ENCODE measurements around the gene RBM8A.

Gene RBM8A

GRCh38 chr1:145956361-145956760, 29.1 kb upstream of the RBM8A start:
- no peaks in the 10 kb centered on the region for H3K9me3 ChIP-seq (ENCODE audit: control insufficient read depth, insufficient read depth, low read depth, low read length)
- no peaks in the 10 kb centered on the region for H3K36me3 ChIP-seq (ENCODE audit: control insufficient read depth, insufficient read depth, low read length)
- no peak overlapping the region for H3K9ac ChIP-seq (ENCODE audit: low read length)
- peaks cover 10% of the 10 kb centered on the region; the same call in 1 of the 2 replicates for H3K4me1 ChIP-seq (ENCODE audit: control insufficient read depth, insufficient read depth, low read length)
- peak overlapping the region; percentile 66; the same call in 1 of the 2 replicates for H3K4me3 ChIP-seq (ENCODE audit: low read depth, low read length)
- H3K27ac ChIP-seq (ENCODE audit: low read depth, low read length) = no peak overlapping the region
- peaks cover 57% of the 10 kb centered on the region for H3K27me3 ChIP-seq (ENCODE audit: control insufficient read depth, insufficient read depth, low read length)

GRCh38 chr1:145955436-145955835, 28.2 kb upstream of the RBM8A start:
- Histone ChIP-seq H3K4me3 (ENCODE audit: low read depth, low read length) (no peak overlapping the region), H3K9me3 (ENCODE audit: control insufficient read depth, insufficient read depth, low read depth, low read length) (no peaks in the 10 kb centered on the region), H3K36me3 (ENCODE audit: control insufficient read depth, insufficient read depth, low read length) (no peaks in the 10 kb centered on the region), H3K27me3 (ENCODE audit: control insufficient read depth, insufficient read depth, low read length) (peaks cover 48% of the 10 kb centered on the region), H3K27ac (ENCODE audit: low read depth, low read length) (no peak overlapping the region), H3K4me1 (ENCODE audit: control insufficient read depth, insufficient read depth, low read length) (peaks cover 13% of the 10 kb centered on the region; the same call in 1 of the 2 replicates), H3K9ac (ENCODE audit: low read length) (no peak overlapping the region)

GRCh38 chr1:145953861-145954260, 26.6 kb upstream of the RBM8A start:
- Histone ChIP-seq H3K4me1 (ENCODE audit: control insufficient read depth, insufficient read depth, low read length) (peaks cover 7% of the 10 kb centered on the region; the same call in 1 of the 2 replicates), H3K27me3 (ENCODE audit: control insufficient read depth, insufficient read depth, low read length) (peaks cover 34% of the 10 kb centered on the region), H3K36me3 (ENCODE audit: control insufficient read depth, insufficient read depth, low read length) (no peaks in the 10 kb centered on the region), H3K27ac (ENCODE audit: low read depth, low read length) (no peak overlapping the region), H3K4me3 (ENCODE audit: low read depth, low read length) (no peak overlapping the region), H3K9ac (ENCODE audit: low read length) (no peak overlapping the region), H3K9me3 (ENCODE audit: control insufficient read depth, insufficient read depth, low read depth, low read length) (no peaks in the 10 kb centered on the region)

- Histone ChIP-seq H3K4me1 (ENCODE audit: control insufficient read depth, insufficient read depth, low read length) (peaks cover 8% of the 10 kb centered on the region), H3K36me3 (ENCODE audit: control insufficient read depth, insufficient read depth, low read length) (no peaks in the 10 kb centered on the region), H3K9me3 (ENCODE audit: control insufficient read depth, insufficient read depth, low read depth, low read length) (no peaks in the 10 kb centered on the region), H3K27ac (ENCODE audit: low read depth, low read length) (no peak overlapping the region), H3K9ac (ENCODE audit: low read length) (no peak overlapping the region), H3K4me3 (ENCODE audit: low read depth, low read length) (no peak overlapping the region), H3K27me3 (ENCODE audit: control insufficient read depth, insufficient read depth, low read length) (peaks cover 26% of the 10 kb centered on the region)
Observed at GRCh38 chr1:145952903-145953302, 25.6 kb upstream of the RBM8A start.

GRCh38 chr1:145951526-145951925, 24.2 kb upstream of the RBM8A start:
- H3K4me3 ChIP-seq (ENCODE audit: low read depth, low read length) = no peak overlapping the region
- H3K27ac ChIP-seq (ENCODE audit: low read depth, low read length) = no peak overlapping the region
- H3K9ac ChIP-seq (ENCODE audit: low read length) = no peak overlapping the region
- H3K4me1 ChIP-seq (ENCODE audit: control insufficient read depth, insufficient read depth, low read length) = peaks cover 17% of the 10 kb centered on the region
- no peaks in the 10 kb centered on the region for H3K9me3 ChIP-seq (ENCODE audit: control insufficient read depth, insufficient read depth, low read depth, low read length)
- H3K36me3 ChIP-seq (ENCODE audit: control insufficient read depth, insufficient read depth, low read length) = no peaks in the 10 kb centered on the region
- H3K27me3 ChIP-seq (ENCODE audit: control insufficient read depth, insufficient read depth, low read length) = peaks cover 16% of the 10 kb centered on the region

- no peak overlapping the region for H3K9ac ChIP-seq (ENCODE audit: low read length)
- no peaks in the 10 kb centered on the region for H3K36me3 ChIP-seq (ENCODE audit: control insufficient read depth, insufficient read depth, low read length)
- H3K4me1 ChIP-seq (ENCODE audit: control insufficient read depth, insufficient read depth, low read length) = peaks cover 17% of the 10 kb centered on the region
- H3K27ac ChIP-seq (ENCODE audit: low read depth, low read length) = no peak overlapping the region
- no peaks in the 10 kb centered on the region for H3K27me3 ChIP-seq (ENCODE audit: control insufficient read depth, insufficient read depth, low read length)
- no peaks in the 10 kb centered on the region for H3K9me3 ChIP-seq (ENCODE audit: control insufficient read depth, insufficient read depth, low read depth, low read length)
- H3K4me3 ChIP-seq (ENCODE audit: low read depth, low read length) = no peak overlapping the region
Observed at GRCh38 chr1:145949219-145949618, 21.9 kb upstream of the RBM8A start.

GRCh38 chr1:145947551-145947950, 20.3 kb upstream of the RBM8A start:
- Histone ChIP-seq H3K36me3 (ENCODE audit: control insufficient read depth, insufficient read depth, low read length) (no peaks in the 10 kb centered on the region), H3K4me1 (ENCODE audit: control insufficient read depth, insufficient read depth, low read length) (peaks cover 17% of the 10 kb centered on the region)

GRCh38 chr1:145946477-145946986, 19.2 kb upstream of the RBM8A start:
- H3K9me3 ChIP-seq (ENCODE audit: control insufficient read depth, insufficient read depth, low read depth, low read length) = no peaks in the 10 kb centered on the region
- no peak overlapping the region for H3K27ac ChIP-seq (ENCODE audit: low read depth, low read length)
- H3K27me3 ChIP-seq (ENCODE audit: control insufficient read depth, insufficient read depth, low read length) = no peaks in the 10 kb centered on the region
- no peaks in the 10 kb centered on the region for H3K36me3 ChIP-seq (ENCODE audit: control insufficient read depth, insufficient read depth, low read length)
- H3K4me1 ChIP-seq (ENCODE audit: control insufficient read depth, insufficient read depth, low read length) = peaks cover 17% of the 10 kb centered on the region
- H3K9ac ChIP-seq (ENCODE audit: low read length) = no peak overlapping the region
- H3K4me3 ChIP-seq (ENCODE audit: low read depth, low read length) = no peak overlapping the region

More at GRCh38 chr1:145947551-145947950, 20.3 kb upstream of the RBM8A start:
- Histone ChIP-seq H3K9ac (ENCODE audit: low read length) (no peak overlapping the region), H3K27ac (ENCODE audit: low read depth, low read length) (no peak overlapping the region), H3K27me3 (ENCODE audit: control insufficient read depth, insufficient read depth, low read length) (no peaks in the 10 kb centered on the region), H3K9me3 (ENCODE audit: control insufficient read depth, insufficient read depth, low read depth, low read length) (no peaks in the 10 kb centered on the region), H3K4me3 (ENCODE audit: low read depth, low read length) (no peak overlapping the region)

GRCh38 chr1:145944532-145944931, 17.2 kb upstream of the RBM8A start:
- Histone ChIP-seq H3K4me3 (ENCODE audit: low read depth, low read length) (no peak overlapping the region), H3K4me1 (ENCODE audit: control insufficient read depth, insufficient read depth, low read length) (peaks cover 13% of the 10 kb centered on the region), H3K27me3 (ENCODE audit: control insufficient read depth, insufficient read depth, low read length) (no peaks in the 10 kb centered on the region), H3K9me3 (ENCODE audit: control insufficient read depth, insufficient read depth, low read depth, low read length) (no peaks in the 10 kb centered on the region), H3K27ac (ENCODE audit: low read depth, low read length) (no peak overlapping the region), H3K36me3 (ENCODE audit: control insufficient read depth, insufficient read depth, low read length) (no peaks in the 10 kb centered on the region), H3K9ac (ENCODE audit: low read length) (no peak overlapping the region)

- Histone ChIP-seq H3K27ac (ENCODE audit: low read depth, low read length) (no peak overlapping the region), H3K36me3 (ENCODE audit: control insufficient read depth, insufficient read depth, low read length) (no peaks in the 10 kb centered on the region), H3K9ac (ENCODE audit: low read length) (no peak overlapping the region), H3K4me1 (ENCODE audit: control insufficient read depth, insufficient read depth, low read length) (peaks cover 9% of the 10 kb centered on the region), H3K9me3 (ENCODE audit: control insufficient read depth, insufficient read depth, low read depth, low read length) (no peaks in the 10 kb centered on the region), H3K4me3 (ENCODE audit: low read depth, low read length) (no peak overlapping the region), H3K27me3 (ENCODE audit: control insufficient read depth, insufficient read depth, low read length) (no peaks in the 10 kb centered on the region)
Observed at GRCh38 chr1:145942871-145943270, 15.6 kb upstream of the RBM8A start.

- H3K36me3 ChIP-seq (ENCODE audit: control insufficient read depth, insufficient read depth, low read length) = no peaks in the 10 kb centered on the region
- H3K27me3 ChIP-seq (ENCODE audit: control insufficient read depth, insufficient read depth, low read length) = no peaks in the 10 kb centered on the region
- no peak overlapping the region for H3K4me3 ChIP-seq (ENCODE audit: low read depth, low read length)
- no peaks in the 10 kb centered on the region for H3K9me3 ChIP-seq (ENCODE audit: control insufficient read depth, insufficient read depth, low read depth, low read length)
- H3K27ac ChIP-seq (ENCODE audit: low read depth, low read length) = no peak overlapping the region
- H3K9ac ChIP-seq (ENCODE audit: low read length) = no peak overlapping the region
- peaks cover 4% of the 10 kb centered on the region for H3K4me1 ChIP-seq (ENCODE audit: control insufficient read depth, insufficient read depth, low read length)
Observed at GRCh38 chr1:145942405-145942804, 15.1 kb upstream of the RBM8A start.

GRCh38 chr1:145937436-145937835, 10.2 kb upstream of the RBM8A start:
- Histone ChIP-seq H3K4me1 (ENCODE audit: control insufficient read depth, insufficient read depth, low read length) (peaks cover 22% of the 10 kb centered on the region), H3K27me3 (ENCODE audit: control insufficient read depth, insufficient read depth, low read length) (no peaks in the 10 kb centered on the region), H3K9ac (ENCODE audit: low read length) (no peak overlapping the region), H3K27ac (ENCODE audit: low read depth, low read length) (no peak overlapping the region), H3K9me3 (ENCODE audit: control insufficient read depth, insufficient read depth, low read depth, low read length) (no peaks in the 10 kb centered on the region), H3K36me3 (ENCODE audit: control insufficient read depth, insufficient read depth, low read length) (peaks cover 4% of the 10 kb centered on the region; the same call in 1 of the 2 replicates), H3K4me3 (ENCODE audit: low read depth, low read length) (no peak overlapping the region)
